ENCODE measurements around the gene TMEM129.

DNA sequence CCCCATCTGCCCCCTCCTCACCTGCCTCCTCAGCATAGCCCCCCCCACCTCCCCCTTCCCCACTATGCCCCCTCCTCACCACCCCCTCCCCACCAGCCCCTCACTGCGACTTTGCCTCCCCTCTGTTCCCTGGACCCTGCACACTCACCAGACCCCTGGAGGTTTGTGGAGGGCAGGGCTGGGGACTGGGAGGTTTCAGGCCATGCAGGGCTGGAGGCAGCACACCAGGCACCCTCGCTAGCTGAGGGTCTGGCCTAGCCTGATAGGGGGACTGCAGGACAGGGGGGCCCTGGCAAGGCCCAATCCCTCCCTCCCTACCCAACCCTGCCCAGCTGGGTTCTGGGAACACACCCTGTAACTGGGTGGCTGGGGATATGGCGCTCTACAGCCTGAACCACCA, 28.2 kb upstream of the TMEM129 start:
- no peak for TF ChIP-seq PAX5 (IDR thresholded peaks at IDR 0.05; ENCODE audit: borderline replicate concordance, low read depth, low read length)
- TF ChIP-seq, protein P1, sequence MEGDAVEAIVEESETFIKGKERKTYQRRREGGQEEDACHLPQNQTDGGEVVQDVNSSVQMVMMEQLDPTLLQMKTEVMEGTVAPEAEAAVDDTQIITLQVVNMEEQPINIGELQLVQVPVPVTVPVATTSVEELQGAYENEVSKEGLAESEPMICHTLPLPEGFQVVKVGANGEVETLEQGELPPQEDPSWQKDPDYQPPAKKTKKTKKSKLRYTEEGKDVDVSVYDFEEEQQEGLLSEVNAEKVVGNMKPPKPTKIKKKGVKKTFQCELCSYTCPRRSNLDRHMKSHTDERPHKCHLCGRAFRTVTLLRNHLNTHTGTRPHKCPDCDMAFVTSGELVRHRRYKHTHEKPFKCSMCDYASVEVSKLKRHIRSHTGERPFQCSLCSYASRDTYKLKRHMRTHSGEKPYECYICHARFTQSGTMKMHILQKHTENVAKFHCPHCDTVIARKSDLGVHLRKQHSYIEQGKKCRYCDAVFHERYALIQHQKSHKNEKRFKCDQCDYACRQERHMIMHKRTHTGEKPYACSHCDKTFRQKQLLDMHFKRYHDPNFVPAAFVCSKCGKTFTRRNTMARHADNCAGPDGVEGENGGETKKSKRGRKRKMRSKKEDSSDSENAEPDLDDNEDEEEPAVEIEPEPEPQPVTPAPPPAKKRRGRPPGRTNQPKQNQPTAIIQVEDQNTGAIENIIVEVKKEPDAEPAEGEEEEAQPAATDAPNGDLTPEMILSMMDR (IDR thresholded peaks at IDR 0.05 in 2 of 3, conservative IDR thresholded peaks at IDR 0.05 in 1 of 3; ENCODE audit: control insufficient read depth in 2 of 3, extremely low read depth in 1 of 3, insufficient read depth in 1 of 3, low read depth in 3 of 3, low read length in 3 of 3), result no peak
- no peak for TF ChIP-seq RUNX3 (IDR thresholded peaks at IDR 0.05; ENCODE audit: low read length)
- no peak for TF ChIP-seq EZH2 (IDR thresholded peaks at IDR 0.05; ENCODE audit: borderline replicate concordance, control insufficient read depth, low read depth, low read length)

Data from GM12878 (cell line).